Kasumi-1 (cell line): ENCODE data around the gene DDX18.
"Not testable (repeated sequence)": the region's sequence is repeated elsewhere in the genome, so short reads cannot be mapped to it uniquely, and the experiment has no call there.

Source experiments
- DNase-seq, 2 experiments: peaks; one replicate each; lab custom pipeline; 2025; lab: John Stamatoyannopoulos, UW

DDX18 gene

GRCh38 chr2:117814417-117815264 is at the start of gene DDX18:
Gene DDX18 (plus strand): TSS chr2:117814691. CDS start chr2:117814778, 87 bp downstream.
- DNase-seq = peak; percentile 98 to 100

- DNase-seq = no peak
Measured at GRCh38 chr2:117770730-117771129, 43.8 kb upstream of the DDX18 start.

GRCh38 chr2:117771969-117772630 is 42.4 kb upstream of the DDX18 start:
- DNase-seq = peak; percentile 50 to 74

- DNase-seq = no peak
Measured at GRCh38 chr2:117774716-117775115, 39.8 kb upstream of the DDX18 start.

GRCh38 chr2:117775703-117776219 is 38.7 kb upstream of the DDX18 start:
- no peak for DNase-seq

- no peak for DNase-seq
Measured at GRCh38 chr2:117776888-117777287, 37.6 kb upstream of the DDX18 start.

GRCh38 chr2:117785740-117786139 is 28.8 kb upstream of the DDX18 start:
- peak; percentile 66 to 68 for DNase-seq

GRCh38 chr2:117786520-117786919 is 28.0 kb upstream of the DDX18 start:
- DNase-seq = no peak

- DNase-seq = no peak
Measured at GRCh38 chr2:117789505-117789904, 25.0 kb upstream of the DDX18 start.

- no peak for DNase-seq
Measured at GRCh38 chr2:117794668-117795067, 19.8 kb upstream of the DDX18 start.

- DNase-seq = no peak
Measured at GRCh38 chr2:117801826-117802225, 12.7 kb upstream of the DDX18 start.

GRCh38 chr2:117803644-117804325 is 10.7 kb upstream of the DDX18 start:
- DNase-seq = not testable (repeated sequence)

- no peak for DNase-seq
Measured at GRCh38 chr2:117812443-117812842, 2.0 kb upstream of the DDX18 start.

- no peak for DNase-seq
Measured at GRCh38 chr2:117815946-117816345, 1.5 kb downstream of the DDX18 start.

GRCh38 chr2:117818921-117819320 is 4.4 kb downstream of the DDX18 start:
- DNase-seq = no peak

GRCh38 chr2:117820444-117820843 is 6.0 kb downstream of the DDX18 start:
- no peak for DNase-seq

- no peak for DNase-seq
Measured at GRCh38 chr2:117825437-117825836, 10.9 kb downstream of the DDX18 start.

GRCh38 chr2:117827464-117827863 is 13.0 kb downstream of the DDX18 start:
- not testable (repeated sequence) for DNase-seq

GRCh38 chr2:117828870-117829269 is 14.4 kb downstream of the DDX18 start:
- DNase-seq = no peak

GRCh38 chr2:117832332-117832731 is 17.8 kb downstream of the DDX18 start:
- no peak for DNase-seq

GRCh38 chr2:117832905-117833613 is 18.6 kb downstream of the DDX18 start:
- peak; percentile 41 to 61 for DNase-seq

GRCh38 chr2:117833911-117834310 is 19.4 kb downstream of the DDX18 start:
- no peak for DNase-seq
